HG03135 (cell line): ENCODE measurements around the gene PIP5KL1.

ENCODE experiments used
- ATAC-seq: cut with Tn5 transposase; IDR thresholded peaks from one replicate; pipeline ENCODE4 v1.9.1; 2021; ENCODE audit warnings: mild to moderate bottlenecking, moderate library complexity; ENCODE audit not compliant: unreplicated experiment

Gene PIP5KL1, protein sequence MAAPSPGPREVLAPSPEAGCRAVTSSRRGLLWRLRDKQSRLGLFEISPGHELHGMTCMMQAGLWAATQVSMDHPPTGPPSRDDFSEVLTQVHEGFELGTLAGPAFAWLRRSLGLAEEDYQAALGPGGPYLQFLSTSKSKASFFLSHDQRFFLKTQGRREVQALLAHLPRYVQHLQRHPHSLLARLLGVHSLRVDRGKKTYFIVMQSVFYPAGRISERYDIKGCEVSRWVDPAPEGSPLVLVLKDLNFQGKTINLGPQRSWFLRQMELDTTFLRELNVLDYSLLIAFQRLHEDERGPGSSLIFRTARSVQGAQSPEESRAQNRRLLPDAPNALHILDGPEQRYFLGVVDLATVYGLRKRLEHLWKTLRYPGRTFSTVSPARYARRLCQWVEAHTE

DNA sequence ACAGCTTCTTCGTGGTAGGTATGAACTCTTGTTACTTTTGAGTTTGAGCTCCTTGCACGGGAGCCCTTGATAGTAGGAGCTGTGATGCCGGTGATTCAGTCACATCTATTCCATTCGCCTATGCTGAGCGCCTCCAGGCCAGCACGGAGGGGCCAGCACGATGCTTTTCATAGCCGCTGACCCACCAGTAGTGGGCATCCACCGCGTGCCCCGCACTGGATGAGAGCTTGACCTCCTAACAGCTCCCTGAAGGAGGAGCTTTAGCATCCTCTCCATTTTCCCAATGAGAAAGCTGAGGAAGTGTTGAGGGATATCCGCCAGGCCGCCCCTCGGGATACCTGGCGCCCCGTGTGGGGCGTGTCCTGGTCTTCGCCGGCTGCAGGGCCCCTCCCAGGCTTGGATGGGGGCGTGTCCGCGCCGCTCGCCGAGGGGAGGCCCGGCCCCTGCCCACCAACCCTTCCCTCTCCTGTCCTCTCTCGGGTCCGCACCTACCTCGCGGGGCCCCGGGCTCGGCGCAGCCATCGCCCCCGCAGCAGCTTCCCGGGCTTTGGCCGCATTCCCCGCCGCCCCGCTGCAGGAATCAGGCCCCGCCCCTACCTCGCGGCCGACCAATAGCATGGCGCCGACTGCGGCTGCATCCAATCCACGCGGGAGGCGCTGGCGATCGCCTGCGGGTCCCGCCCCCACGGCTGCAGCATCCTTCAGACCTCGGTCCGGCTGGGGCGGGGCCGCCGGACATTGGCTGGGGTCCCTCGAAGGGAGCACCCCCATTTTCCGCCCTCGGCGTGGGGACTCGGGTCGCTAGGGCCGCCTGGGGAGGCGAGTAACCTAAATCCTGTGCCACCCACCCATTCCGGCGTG lies at the start of gene PIP5KL1:
PIP5KL1 (minus strand) TSS at position 547 of the 861 bp plus-strand sequence; CDS start at position 522, 25 bp downstream.
- ATAC-seq: peak; percentile 77

- ATAC-seq: peak; percentile 24
Observed at GRCh38 chr9:127980060-127980705, 49.6 kb upstream of the PIP5KL1 start.

- ATAC-seq: no peak
Observed at GRCh38 chr9:127979333-127980059, 48.9 kb upstream of the PIP5KL1 start.

- ATAC-seq: no peak
Observed at GRCh38 chr9:127979015-127979332, 48.4 kb upstream of the PIP5KL1 start.

DNA sequence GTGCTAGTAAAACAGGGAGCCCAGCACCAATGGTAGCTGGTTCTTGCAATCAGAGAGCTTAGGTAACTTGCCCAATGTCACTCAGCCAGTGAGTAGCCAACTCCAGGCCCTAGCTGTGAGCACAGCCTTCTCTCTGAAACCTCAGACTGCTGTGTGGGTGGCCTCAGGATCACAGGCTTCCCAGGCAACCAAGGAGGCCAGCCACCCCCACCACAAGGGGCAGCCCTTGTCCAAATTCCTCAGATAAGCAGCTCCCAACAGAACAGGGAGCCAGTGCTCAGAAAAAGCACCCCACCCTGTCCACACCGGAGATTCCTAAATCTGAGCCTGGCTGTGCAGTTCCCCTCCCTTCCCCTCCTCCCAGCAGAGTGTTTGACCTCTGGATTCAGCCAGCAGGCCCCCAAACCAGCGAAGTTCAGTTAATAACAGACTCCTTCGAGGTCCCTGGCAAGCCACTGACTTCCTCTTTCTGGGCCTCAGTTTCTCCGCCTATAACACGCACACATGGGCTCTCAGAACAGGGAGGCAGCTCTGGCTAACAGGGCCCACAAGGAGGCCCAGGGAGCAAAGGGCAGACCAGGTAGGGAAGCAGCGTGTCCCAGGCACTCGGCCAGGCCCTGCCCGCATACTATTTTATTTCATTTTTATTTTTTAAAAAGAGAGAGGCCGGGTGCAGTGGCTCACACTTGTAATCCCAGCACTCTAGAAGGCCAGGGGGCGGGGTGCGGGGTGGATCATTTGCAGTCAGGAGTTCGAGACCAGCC lies 47.5 kb upstream of the PIP5KL1 start:
- ATAC-seq: no peak

DNA sequence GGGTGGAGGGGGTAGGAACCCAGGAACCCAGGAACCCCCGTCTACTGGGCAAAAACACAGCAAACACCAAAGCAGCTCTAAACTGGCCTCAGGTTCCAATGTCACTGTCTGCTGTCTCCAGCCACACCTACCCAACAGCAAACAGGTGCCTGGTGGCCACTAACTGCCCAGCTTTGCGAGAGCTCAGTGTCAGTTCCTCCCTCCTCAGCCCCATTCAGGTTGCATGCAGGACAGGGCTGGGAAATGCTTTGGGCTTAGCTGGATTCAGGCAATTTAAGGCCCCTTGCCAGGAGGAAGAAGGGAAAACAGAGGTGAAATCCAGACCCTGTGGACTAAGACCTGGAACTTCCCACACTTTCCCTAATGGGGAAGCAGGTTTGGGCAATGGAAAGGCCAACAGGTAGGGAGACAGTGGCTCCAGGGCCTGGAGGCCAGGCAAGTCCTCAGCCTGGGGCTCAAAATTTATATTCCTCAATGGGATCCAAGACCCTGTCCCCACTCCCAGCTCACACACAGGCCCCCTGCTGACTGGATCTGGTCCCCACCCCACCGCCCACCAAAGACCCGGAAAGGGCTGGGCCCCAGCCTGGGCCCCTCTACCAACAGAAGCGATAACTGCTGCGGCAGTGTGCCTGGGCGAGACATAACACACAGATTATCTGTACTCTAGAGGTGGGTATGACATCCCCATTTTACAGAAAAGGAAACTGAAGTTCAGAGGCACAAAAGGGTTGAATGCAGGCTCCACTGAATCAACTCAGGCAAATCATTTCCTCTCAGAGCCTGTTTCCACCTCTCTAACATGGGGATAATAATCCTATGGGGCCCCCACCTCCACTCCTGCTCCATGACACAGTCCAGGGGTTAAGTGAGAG lies 46.7 kb upstream of the PIP5KL1 start:
- no peak for ATAC-seq

DNA sequence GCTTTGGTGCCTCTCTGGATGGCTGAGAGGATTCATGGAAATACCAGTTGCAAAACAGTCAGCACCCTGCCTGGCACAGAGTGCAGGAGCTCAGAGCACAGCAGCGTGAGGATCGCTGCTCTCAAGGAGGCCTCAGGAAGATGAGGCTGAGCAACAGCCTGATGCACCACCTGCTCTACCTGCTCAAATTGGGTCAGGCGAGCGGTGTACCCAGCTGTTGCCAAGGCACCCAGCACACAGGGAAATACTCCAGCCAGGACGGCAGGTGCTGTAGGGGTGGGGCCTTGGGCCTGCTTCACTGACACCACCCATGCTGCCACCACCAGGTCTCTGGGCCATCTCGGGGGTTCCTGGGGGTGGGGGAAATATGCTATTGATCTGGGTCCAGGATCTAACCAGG lies 45.9 kb upstream of the PIP5KL1 start:
- ATAC-seq: no peak

DNA sequence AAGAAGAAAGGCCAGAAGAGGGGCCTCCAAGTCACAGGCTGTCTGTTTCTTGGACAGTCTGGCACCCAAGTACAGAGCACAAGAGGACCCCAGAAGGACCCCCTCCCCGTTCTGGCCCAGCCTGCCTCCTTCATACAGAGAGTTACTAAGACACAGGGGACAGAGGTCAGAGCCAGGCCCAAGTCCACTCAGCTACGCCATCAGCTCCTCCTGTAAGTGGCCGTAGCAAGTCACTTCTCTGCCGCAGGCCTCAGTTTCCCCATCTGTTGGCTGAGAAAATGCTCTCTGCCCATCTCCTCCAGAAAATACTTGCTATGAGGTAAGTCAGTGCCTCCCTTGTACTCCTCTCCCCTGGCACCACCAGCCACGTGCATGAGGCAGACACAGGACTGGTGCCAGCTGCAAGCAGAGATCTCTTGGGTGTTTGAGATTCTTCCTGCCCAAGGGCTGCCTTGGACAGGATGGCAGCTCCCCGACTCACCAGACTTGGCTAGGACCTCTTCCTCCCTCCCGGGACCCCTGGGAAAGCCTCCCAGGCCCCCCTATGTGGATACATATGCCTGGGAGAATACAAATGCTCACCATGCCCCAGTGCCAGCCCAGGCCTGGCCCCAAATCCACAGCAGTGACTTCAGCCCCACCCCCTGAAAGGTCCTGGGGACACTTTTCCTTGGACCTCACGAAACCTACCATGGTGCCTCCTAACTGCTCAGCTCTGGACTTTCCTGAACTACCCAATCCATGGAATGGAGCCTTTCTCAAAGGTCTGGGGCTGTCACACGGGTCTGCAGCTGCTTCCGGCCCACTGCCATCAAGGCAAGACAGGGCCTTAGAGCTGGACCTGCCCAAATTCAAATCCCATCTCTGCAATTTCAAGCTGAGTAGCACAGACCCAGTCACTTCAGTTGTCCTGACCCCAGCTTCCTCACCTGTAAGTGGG lies 45.1 kb upstream of the PIP5KL1 start:
- ATAC-seq: no peak

DNA sequence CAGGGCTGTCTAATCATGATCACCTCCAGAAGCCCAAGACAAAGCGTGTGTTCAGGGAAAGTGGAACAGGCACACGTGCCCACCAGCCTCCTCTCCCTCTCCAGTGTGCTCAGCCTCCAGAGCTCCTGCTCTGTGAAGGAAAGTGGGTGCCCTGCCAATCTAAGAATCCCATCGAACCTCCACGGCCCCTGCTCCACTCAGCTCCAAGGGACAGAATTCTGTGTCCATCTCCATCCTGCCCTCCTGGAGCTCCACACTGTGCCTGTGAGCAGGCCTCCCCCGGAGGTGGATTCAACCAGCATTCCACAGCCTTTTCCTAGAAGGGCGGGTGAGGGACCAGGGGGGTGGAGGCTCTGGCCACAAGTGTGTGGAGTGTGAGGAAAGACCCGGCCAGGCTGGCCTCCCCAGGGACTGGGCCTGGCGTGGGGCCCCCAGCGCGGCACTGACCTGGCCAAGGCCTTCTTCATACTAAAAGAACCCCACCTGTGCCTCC lies 44.2 kb upstream of the PIP5KL1 start:
- ATAC-seq: no peak

DNA sequence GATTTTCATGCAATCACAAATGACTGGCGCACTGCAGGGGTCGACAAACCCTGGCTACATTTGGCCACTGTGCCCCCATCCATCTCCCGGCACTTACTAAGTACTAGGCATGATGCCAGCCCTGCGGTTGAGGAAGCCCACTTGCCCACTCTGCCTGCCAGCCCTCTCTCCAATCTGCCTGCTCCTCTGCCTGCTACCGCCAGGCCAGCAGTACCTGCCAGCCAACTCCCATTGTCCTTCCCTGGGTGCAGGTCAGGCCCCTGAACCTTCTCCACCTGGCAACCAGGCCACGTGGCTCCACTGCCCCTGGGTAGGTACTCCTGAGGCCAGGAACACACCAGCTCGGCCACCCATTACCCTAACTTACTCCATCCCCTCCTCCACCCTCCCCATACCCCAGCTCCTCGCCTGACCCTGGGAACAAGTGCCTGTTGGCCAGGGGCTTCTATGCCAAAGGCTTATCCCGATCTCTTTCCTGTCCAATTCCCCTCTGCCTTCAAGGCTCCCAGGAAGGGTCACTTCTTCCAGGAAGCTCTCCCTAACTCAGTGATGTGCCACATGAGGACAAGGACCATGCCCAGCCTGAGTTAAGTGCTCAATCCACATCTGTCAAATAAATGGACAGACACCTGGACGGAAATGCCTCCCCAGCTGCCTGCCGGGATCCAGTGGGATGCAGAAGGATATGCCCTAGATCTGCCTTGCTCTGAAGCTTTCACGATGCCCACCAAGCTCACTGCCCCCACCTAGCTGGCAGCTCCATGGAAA lies 43.6 kb upstream of the PIP5KL1 start:
- no peak for ATAC-seq

DNA sequence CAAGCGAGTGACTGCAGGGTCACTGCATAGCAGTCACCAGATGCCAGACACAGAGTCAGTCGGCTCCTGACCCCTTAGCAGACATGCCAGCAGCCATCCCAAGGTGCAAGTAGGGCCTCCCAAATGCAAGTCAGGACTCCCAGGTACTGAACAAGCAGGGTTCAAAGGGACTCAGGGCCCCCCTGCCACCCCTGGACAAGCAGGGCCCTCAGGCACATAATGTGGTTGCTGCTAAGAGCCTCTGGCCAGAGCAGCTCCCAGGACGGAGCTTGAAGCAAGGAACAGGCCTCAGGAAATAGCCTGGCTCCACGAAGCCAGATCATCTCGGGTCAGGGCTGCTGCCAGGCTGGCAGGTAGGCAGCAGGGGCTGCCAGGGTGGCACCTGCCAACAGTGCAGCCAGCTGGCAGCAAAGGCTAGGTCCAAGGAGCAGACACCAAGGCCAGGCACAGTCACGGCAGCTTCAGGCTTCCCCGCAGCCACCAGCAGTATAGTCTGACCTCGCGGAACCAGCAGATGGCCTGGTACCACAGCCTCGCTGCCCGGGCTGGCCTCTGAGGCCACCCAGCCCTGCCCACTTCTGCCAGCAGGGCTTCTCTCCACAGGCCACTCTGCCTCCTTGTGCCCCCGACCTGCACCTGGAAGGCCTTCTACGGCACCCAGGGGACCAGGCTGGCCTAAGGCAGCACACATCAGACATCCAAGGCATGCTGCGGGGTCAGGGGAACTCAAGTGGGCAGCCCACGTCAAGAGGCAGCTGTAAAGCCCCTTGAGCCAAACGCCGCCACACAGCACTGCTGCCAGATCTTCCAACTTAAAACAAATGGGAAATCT lies 42.8 kb upstream of the PIP5KL1 start:
- no peak for ATAC-seq

DNA sequence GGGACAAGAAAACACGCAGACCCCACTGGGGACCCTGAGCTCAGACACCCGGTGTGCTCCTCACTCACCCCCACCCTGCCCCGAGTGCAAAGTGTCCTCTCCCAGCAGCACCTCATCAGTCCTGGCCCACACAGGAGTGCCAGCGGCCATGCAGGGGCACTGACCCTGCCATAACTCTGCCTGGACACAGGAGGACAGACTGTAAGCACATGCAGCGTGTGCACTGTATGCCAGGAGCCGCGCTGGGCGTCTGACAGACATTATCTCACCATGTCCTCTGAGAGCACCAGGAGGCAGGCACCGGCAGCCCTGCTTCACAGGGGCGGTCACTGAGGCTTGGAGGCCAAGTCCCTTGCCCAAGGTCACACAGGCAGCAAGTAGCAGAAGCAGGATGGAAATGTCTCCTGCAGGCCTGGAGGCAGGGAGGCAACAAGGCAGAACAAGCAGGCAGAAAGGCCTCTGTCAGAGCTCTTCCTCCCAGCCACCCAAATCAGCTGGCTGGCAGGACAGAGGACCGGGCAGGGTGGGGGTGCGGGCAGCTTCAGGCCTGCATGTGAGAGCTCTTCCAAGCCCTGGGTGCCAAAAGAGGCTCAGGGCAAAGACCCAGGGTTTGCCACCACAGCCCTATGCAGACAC lies 41.8 kb upstream of the PIP5KL1 start:
- no peak for ATAC-seq

GRCh38 chr9:127971357-127972235 lies 41.0 kb upstream of the PIP5KL1 start:
- ATAC-seq: no peak

DNA sequence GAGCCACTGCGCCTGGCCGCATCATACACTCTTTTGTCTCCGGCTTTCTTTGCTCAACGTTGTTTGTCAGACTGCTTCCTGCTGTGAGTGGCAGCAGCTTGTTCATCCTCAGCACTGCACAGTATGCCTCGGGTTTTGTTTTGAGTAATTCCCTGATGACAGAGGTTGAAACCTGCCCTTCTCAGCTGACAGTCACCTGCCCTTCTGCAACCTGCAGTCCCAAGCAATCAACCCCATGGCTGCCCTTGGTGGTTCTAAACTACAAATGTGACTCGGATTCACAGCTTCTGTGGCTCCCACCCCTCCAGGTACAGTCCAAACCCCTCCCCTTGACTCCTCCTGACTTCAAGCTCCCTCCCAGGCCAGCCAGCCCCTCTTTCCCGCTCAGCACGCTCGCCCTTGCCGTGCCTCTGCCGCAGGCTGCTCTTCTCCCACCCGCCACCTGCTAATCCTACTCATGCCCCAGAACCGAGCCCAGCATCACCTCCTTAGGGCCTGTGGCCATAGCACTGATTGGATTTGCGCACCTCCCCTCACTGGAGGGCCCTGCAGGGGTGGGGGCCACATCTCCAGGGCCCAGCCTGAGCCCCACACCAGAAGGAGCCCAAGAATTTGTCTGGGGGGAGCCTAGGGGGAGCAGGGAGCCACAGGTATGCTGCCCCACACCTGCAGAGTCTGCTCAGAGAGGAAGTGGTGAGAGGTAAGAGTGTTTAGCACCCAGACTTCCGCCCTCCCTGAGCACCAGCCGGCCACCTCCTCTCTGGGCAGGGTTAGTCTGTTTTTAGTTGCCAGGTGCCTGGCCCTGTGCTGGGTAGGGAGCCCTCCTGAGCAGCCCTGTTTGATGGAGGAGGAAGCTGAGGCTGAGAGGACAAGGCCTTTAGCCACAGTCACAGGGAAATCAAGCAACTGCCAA lies 40.1 kb upstream of the PIP5KL1 start:
- ATAC-seq: peak; percentile 75
